GM12878 (cell line): ENCODE data around the gene MIR17HG. TPM values are rescaled to one million over a fixed set of nuclear protein-coding genes. Genes with fewer than 3 reads are reported as not detected.

Source experiments
- ATAC-seq: fragments of 200-7000 bp; cut with Tn5 transposase; 3 replicates; pipeline ENCODE4 v1.9.1; 2020; ENCODE audit warnings: mild to moderate bottlenecking, moderate library complexity
- BruUV-seq: library from RNA; stranded (reverse); fragments of 400-500 nt; replicated peaks from 2 replicates; lab custom pipeline; 2021; lab: Mats Ljungman, UMichigan
- CTCF ChIA-PET: fragments of 300-600 bp; sonication (Branson Sonifier 250); formaldehyde crosslinking; extraction: SDS; loops from one replicate; lab custom pipeline; 2021; ENCODE audit warnings: inconsistent platforms; lab: Yijun Ruan, JAX
- POLR2A ChIA-PET: fragments of 350-600 bp; formaldehyde crosslinking; extraction: SDS; loops from one replicate; lab custom pipeline; 2021; ENCODE audit warnings: inconsistent platforms; lab: Charles Lee
- RAD21 ChIA-PET: fragments of 300-600 bp; sonication (Branson Sonifier 250); formaldehyde crosslinking; loops from one replicate; lab custom pipeline; 2023; ENCODE audit warnings: antibody characterized with exemption; ENCODE audit not compliant: unreplicated experiment; lab: Charles Lee
- SMC1A ChIA-PET: fragments of 300-600 bp; sonication (Branson Sonifier 250); formaldehyde crosslinking; loops from one replicate; lab custom pipeline; 2023; ENCODE audit not compliant: unreplicated experiment, uncharacterized antibody; lab: Charles Lee
- DNase-seq: peaks from one replicate; pipeline ENCODE4 v3.0.0-alpha.2; 2011; ENCODE audit warnings: low read depth, low spot score
- FAIRE-seq: peaks from 3 replicates; lab custom pipeline; 2011; peaks lifted over from hg19 to GRCh38; lab: Jason Lieb, UNC
- H2AFZ ChIP-seq: 2 replicates; pipeline ENCODE4 v1.6.0; 2011; ENCODE audit warnings: low read depth, low read length, control low read depth; ENCODE audit not compliant: control insufficient read depth
- H3K27ac ChIP-seq: 2 replicates; pipeline ENCODE4 v1.5.1; 2011; ENCODE audit warnings: control low read depth; ENCODE audit not compliant: control insufficient read depth, insufficient read depth
- H3K27me3 ChIP-seq, 2 experiments: replicated peaks in 1 of 2; 2 replicates each; pipeline versions ENCODE4 v1.6.0 to v1.6.1; 2011; ENCODE audit warnings: low read length in 1 of 2; ENCODE audit not compliant: control insufficient read depth in 2 of 2, insufficient read depth in 2 of 2
- H3K36me3 ChIP-seq, 2 experiments: 2 replicates each; pipeline ENCODE4 v1.5.1; 2011; ENCODE audit warnings: low read length in 1 of 2; ENCODE audit not compliant: control insufficient read depth in 2 of 2, insufficient read depth in 2 of 2
- H3K4me1 ChIP-seq: 2 replicates; pipeline ENCODE4 v1.6.1; 2011; ENCODE audit warnings: mild to moderate bottlenecking, low read length, moderate library complexity, mixed read lengths; ENCODE audit not compliant: control insufficient read depth, insufficient read depth
- H3K4me2 ChIP-seq: 2 replicates; pipeline ENCODE4 v1.6.0; 2011; ENCODE audit warnings: control low read depth; ENCODE audit not compliant: control insufficient read depth, insufficient read depth
- H3K4me3 ChIP-seq: fragments of 200-600 bp; sonication (generic); 2 replicates; pipeline ENCODE4 v1.5.1; 2016
- H3K79me2 ChIP-seq: 2 replicates; pipeline ENCODE4 v1.6.0; 2011; ENCODE audit warnings: low read length; ENCODE audit not compliant: control insufficient read depth, insufficient read depth
- H3K9ac ChIP-seq: 2 replicates; pipeline ENCODE4 v1.8.0; 2011; ENCODE audit warnings: low read length, control low read depth, mixed read lengths; ENCODE audit not compliant: control insufficient read depth, insufficient read depth
- H3K9me3 ChIP-seq: replicated peaks from 3 replicates; pipeline ENCODE4 v1.5.1; 2011; ENCODE audit warnings: mild to moderate bottlenecking, low read length; ENCODE audit not compliant: control insufficient read depth, insufficient read depth
- H4K20me1 ChIP-seq: 2 replicates; pipeline ENCODE4 v1.6.0; 2011; ENCODE audit not compliant: control insufficient read depth, insufficient read depth
- BRCA1 ChIP-seq: IDR thresholded peaks from 2 replicates; pipeline ENCODE4 v1.6.1; 2011; ENCODE audit warnings: low read depth, low read length, improper control_type of control experiment
- CHD4 ChIP-seq: fragments of 200-600 bp; sonication (generic); IDR thresholded peaks from 2 replicates; pipeline ENCODE4 v1.6.1; 2016; ENCODE audit warnings: mild to moderate bottlenecking
- CREM ChIP-seq: IDR thresholded peaks from 2 replicates; pipeline ENCODE4 v1.6.1; 2014; ENCODE audit warnings: antibody characterized with exemption, low read depth
- SREBF1 ChIP-seq: IDR thresholded peaks from 2 replicates; pipeline ENCODE4 v1.6.1; 2012; ENCODE audit warnings: mild to moderate bottlenecking, low read length
- TBL1XR1 ChIP-seq: IDR thresholded peaks from 2 replicates; pipeline ENCODE4 v1.6.1; 2012; ENCODE audit warnings: low read depth, low read length, improper control_type of control experiment
- YBX1 ChIP-seq: fragments of 450-650 bp; IDR thresholded peaks from 2 replicates; pipeline ENCODE4 v1.6.1; 2016; ENCODE audit warnings: antibody characterized with exemption
- ZNF207 ChIP-seq: fragments of 450-650 bp; IDR thresholded peaks from 2 replicates; pipeline ENCODE4 v1.6.1; 2014; ENCODE audit warnings: antibody characterized with exemption, mild to moderate bottlenecking, borderline replicate concordance
- WGBS: methylation state at CpG from one replicate; pipeline ENCODE4 v1.1.6; 2016; ENCODE audit warnings: low lambda C conversion rate; ENCODE audit not compliant: insufficient replicate concordance, insufficient coverage; ENCODE audit errors: missing lambda C conversion rate; 5-methylcytosine and 5-hydroxymethylcytosine counted together
- in situ Hi-C: fragments of 300-500 bp; cut with MboI; formaldehyde crosslinking; loops from 9 replicates; pipeline ENCODE4 v1.14.3; 2018; ENCODE audit warnings: mixed read lengths
- intact Hi-C: fragments of 100-400 bp; cut with micrococcal nuclease; formaldehyde crosslinking; loops from one replicate; pipeline ENCODE4 v1.14.2; 2022; ENCODE audit not compliant: unreplicated experiment
- polyA plus RNA-seq, 11 experiments: library from polyadenylated mRNA; depleted of rRNA in 4 of 11; unstranded in 6 of 11; stranded (reverse) in 5 of 11; fragments of >200 nt; fragmentation: Nextera tagmentation in 4 of 11; fragmentation: Illumina TruSeq in 1 of 11; extraction: Ambion mirVana in 4 of 11; extraction: Trizol in 1 of 11; gene quantifications; 1 replicate in 1 of 11; 2 replicates in 10 of 11; pipeline versions ENCODE4 v1.2.1 to v1.2.3, GENCODE V29; 2011 to 2016; ENCODE audit warnings: inconsistent platforms in 2 of 11, missing spikeins in 2 of 11, low read depth in 1 of 11
- total RNA-seq, 4 experiments: library from RNA; depleted of rRNA in 3 of 4; stranded (reverse); fragments of >200 nt in 3 of 4; fragmentation: Illumina TruSeq in 1 of 4; extraction: Trizol in 1 of 4; gene quantifications; 2 replicates each; pipeline versions ENCODE4 v1.2.1 to v1.2.3, GENCODE V29; 2013 to 2021

MIR17HG gene
- total and polyA plus RNA-seq, 10 of the 15 experiments (the other 5 are each of a cell fraction or from before 2014, with no cell fraction given): 4.4 to 37.7 (median 15.1) TPM

- Histone ChIP-seq H3K4me2 (no peak overlapping the region), H3K27me3 (no peaks in the 10 kb centered on the region), H3K9ac (no peak overlapping the region), H3K4me3 (no peak overlapping the region), H4K20me1 (no peaks in the 10 kb centered on the region), H3K79me2 (no peaks in the 10 kb centered on the region)
- in situ Hi-C loops: no loop called here
- 29% methylated on average over 3 of the region's 3 CpGs for WGBS
- intact Hi-C loops: loop anchor here (5.0 to 10.0 kb wide), 2 partner anchors 34 to 272 kb away; no protein-coding TSS in a partner anchor
- SMC1A ChIA-PET: interaction anchor here (0.8 to 4.4 kb wide), 6 partner anchors 14 to 161 kb away, joined by 3 to 50 read pairs (median 3); no protein-coding TSS in a partner anchor
- POLR2A ChIA-PET: no interaction called here
- TF ChIP-seq CHD4: no peak
- TF ChIP-seq SREBF1: no peak
- no peak for TF ChIP-seq CREM
- TF ChIP-seq BRCA1: no peak
- TF ChIP-seq YBX1: no peak
- no peak for TF ChIP-seq TBL1XR1
- TF ChIP-seq ZNF207: no peak
- TF ChIP-seq, all 136 proteins: peak for 0
- DNase-seq (no peak), ATAC-seq (no peak), FAIRE-seq (no peak)
- H3K4me1 ChIP-seq: no peaks in the 10 kb centered on the region
- BruUV-seq: no TSS peak
- H2AFZ ChIP-seq: no peak overlapping the region
- no peak overlapping the region for H3K27ac ChIP-seq
- CTCF ChIA-PET: interaction anchor here (0.9 to 7.1 kb wide), 7 partner anchors 9 to 316 kb away, joined by 3 to 63 read pairs (median 8); no protein-coding TSS in a partner anchor
- RAD21 ChIA-PET: interaction anchor here (1.1 to 2.5 kb wide), 3 partner anchors 11 to 60 kb away, joined by 3 to 17 read pairs (median 3); no protein-coding TSS in a partner anchor
- no peaks in the 10 kb centered on the region for H3K36me3 ChIP-seq
- no peaks in the 10 kb centered on the region for H3K9me3 ChIP-seq
Measured at GRCh38 chr13:91372911-91373310, 25.4 kb downstream of the MIR17HG start.
